ENCODE data around the gene FXYD6.

The FXYD6 gene

GRCh38 chr11:117916956-117917355 is 40.5 kb upstream of the FXYD6 start:
- Histone ChIP-seq H3K9me3 (ENCODE audit: insufficient read depth, low read length) (no peaks in the 10 kb centered on the region), H3K27me3 (ENCODE audit: low read length) (no peaks in the 10 kb centered on the region), H3K9me2 (replicated peaks; ENCODE audit: insufficient read depth, low read length) (no peaks in the 10 kb centered on the region), H3K4me3 (ENCODE audit: insufficient read depth, low read length, poor library complexity, severe bottlenecking) (no peak overlapping the region), H3K4me2 (ENCODE audit: low read depth, low read length, poor library complexity, severe bottlenecking) (no peak overlapping the region), H3K36me3 (ENCODE audit: low read length) (no peaks in the 10 kb centered on the region), H3F3A (ENCODE audit: insufficient read depth) (no peaks in the 10 kb centered on the region), H4K20me1 (ENCODE audit: low read depth, low read length) (no peaks in the 10 kb centered on the region), H2AFZ (ENCODE audit: low read depth, low read length, severe bottlenecking) (no peak overlapping the region), H3K9ac (ENCODE audit: low read length) (no peak overlapping the region), H3K27ac (ENCODE audit: low read depth, low read length) (no peak overlapping the region), H3K79me2 (ENCODE audit: insufficient read depth, low read length) (no peaks in the 10 kb centered on the region)
- TF ChIP-seq, protein P1, sequence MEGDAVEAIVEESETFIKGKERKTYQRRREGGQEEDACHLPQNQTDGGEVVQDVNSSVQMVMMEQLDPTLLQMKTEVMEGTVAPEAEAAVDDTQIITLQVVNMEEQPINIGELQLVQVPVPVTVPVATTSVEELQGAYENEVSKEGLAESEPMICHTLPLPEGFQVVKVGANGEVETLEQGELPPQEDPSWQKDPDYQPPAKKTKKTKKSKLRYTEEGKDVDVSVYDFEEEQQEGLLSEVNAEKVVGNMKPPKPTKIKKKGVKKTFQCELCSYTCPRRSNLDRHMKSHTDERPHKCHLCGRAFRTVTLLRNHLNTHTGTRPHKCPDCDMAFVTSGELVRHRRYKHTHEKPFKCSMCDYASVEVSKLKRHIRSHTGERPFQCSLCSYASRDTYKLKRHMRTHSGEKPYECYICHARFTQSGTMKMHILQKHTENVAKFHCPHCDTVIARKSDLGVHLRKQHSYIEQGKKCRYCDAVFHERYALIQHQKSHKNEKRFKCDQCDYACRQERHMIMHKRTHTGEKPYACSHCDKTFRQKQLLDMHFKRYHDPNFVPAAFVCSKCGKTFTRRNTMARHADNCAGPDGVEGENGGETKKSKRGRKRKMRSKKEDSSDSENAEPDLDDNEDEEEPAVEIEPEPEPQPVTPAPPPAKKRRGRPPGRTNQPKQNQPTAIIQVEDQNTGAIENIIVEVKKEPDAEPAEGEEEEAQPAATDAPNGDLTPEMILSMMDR (IDR thresholded peaks at IDR 0.05; ENCODE audit: insufficient read depth, low read length, poor library complexity, severe bottlenecking), result no peak
- no peak for TF ChIP-seq EZH2phosphoT487 (conservative IDR thresholded peaks at IDR 0.05; ENCODE audit: low read length)

DNA sequence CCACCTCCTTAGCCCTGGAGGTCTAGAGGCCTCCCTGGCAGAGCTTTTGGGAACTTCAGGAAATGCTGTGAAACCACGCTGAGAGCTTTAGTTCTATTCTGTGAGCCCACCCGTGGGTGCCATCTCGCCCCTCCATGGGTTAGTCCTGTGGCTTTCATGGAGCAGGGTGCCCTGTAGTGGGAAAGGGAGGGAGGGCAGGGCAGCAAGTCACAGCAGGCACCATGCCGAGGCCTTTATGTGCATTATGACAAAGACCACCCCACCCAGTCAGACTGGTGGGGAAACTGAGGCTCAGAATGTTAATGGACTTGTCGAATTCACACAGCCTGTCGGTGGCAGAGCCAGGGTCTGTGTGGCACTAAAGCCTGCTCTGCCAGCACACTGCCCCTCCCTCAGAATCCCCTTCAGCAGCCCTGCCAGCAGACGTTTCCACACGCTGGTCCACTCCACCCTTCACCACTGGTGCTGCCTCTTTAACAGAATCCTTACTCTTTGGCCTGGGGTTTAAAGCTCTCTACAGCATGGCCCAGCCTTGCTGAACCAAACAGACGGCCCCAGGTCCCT is 39.3 kb upstream of the FXYD6 start:
- H2AFZ ChIP-seq (ENCODE audit: low read depth, low read length, severe bottlenecking), result no peak overlapping the region
- no peaks in the 10 kb centered on the region for H3K27me3 ChIP-seq (ENCODE audit: low read length)
- TF ChIP-seq, protein P1 (IDR thresholded peaks at IDR 0.05; ENCODE audit: insufficient read depth, low read length, poor library complexity, severe bottlenecking), result no peak
- TF ChIP-seq EZH2phosphoT487 (conservative IDR thresholded peaks at IDR 0.05; ENCODE audit: low read length), result no peak
- H3K4me2 ChIP-seq (ENCODE audit: low read depth, low read length, poor library complexity, severe bottlenecking), result no peak overlapping the region
- H3F3A ChIP-seq (ENCODE audit: insufficient read depth), result no peaks in the 10 kb centered on the region
- H3K27ac ChIP-seq (ENCODE audit: low read depth, low read length), result no peak overlapping the region
- H3K79me2 ChIP-seq (ENCODE audit: insufficient read depth, low read length), result no peaks in the 10 kb centered on the region
- no peak overlapping the region for H3K9ac ChIP-seq (ENCODE audit: low read length)
- H3K4me3 ChIP-seq (ENCODE audit: insufficient read depth, low read length, poor library complexity, severe bottlenecking), result no peak overlapping the region
- no peaks in the 10 kb centered on the region for H3K36me3 ChIP-seq (ENCODE audit: low read length)
- H3K9me3 ChIP-seq (ENCODE audit: insufficient read depth, low read length), result no peaks in the 10 kb centered on the region
- H3K9me2 ChIP-seq (replicated peaks; ENCODE audit: insufficient read depth, low read length), result no peaks in the 10 kb centered on the region
- H4K20me1 ChIP-seq (ENCODE audit: low read depth, low read length), result no peaks in the 10 kb centered on the region

DNA sequence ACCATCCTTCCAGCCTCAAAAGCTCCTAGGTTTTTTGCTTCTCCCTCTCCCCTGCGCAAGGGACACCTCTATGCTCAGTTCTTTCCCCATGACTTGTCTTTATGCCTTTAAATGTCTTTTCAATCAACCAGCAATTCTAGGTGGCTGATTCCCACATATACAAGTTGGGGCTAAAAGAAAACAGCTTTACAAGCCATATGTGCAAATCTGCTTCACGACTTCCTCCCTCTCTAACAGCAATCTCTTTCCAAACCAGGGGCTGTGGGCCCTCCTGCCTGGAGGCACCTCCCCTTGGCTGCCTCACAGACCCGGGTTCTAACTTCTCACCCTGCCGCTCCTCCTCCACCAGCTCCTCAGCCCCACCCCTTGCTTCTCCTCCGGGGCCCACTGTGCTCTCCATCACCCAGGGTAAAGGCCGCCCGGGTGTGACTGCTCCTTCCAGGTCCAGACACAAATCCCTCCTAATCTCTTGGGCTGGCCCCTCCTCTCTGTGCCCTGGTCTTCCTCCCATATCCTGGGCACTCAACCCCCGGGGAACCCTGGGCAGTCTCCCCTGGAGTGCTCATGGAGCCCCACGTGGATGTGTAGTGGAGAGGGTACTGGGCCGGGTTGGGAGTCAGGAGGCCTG is 38.6 kb upstream of the FXYD6 start:
- Histone ChIP-seq H3K4me3 (ENCODE audit: insufficient read depth, low read length, poor library complexity, severe bottlenecking) (no peak overlapping the region), H3K79me2 (ENCODE audit: insufficient read depth, low read length) (no peaks in the 10 kb centered on the region), H3K4me2 (ENCODE audit: low read depth, low read length, poor library complexity, severe bottlenecking) (no peak overlapping the region), H3K9me2 (replicated peaks; ENCODE audit: insufficient read depth, low read length) (no peaks in the 10 kb centered on the region), H3K36me3 (ENCODE audit: low read length) (no peaks in the 10 kb centered on the region), H4K20me1 (ENCODE audit: low read depth, low read length) (no peaks in the 10 kb centered on the region), H3K9me3 (ENCODE audit: insufficient read depth, low read length) (no peaks in the 10 kb centered on the region), H3K27ac (ENCODE audit: low read depth, low read length) (no peak overlapping the region), H3K9ac (ENCODE audit: low read length) (no peak overlapping the region), H3F3A (ENCODE audit: insufficient read depth) (no peaks in the 10 kb centered on the region), H3K27me3 (ENCODE audit: low read length) (no peaks in the 10 kb centered on the region), H2AFZ (ENCODE audit: low read depth, low read length, severe bottlenecking) (no peak overlapping the region)
- TF ChIP-seq, protein P1 (IDR thresholded peaks at IDR 0.05; ENCODE audit: insufficient read depth, low read length, poor library complexity, severe bottlenecking), result no peak
- TF ChIP-seq EZH2phosphoT487 (conservative IDR thresholded peaks at IDR 0.05; ENCODE audit: low read length), result no peak

All from SU-DHL-6 (cell line).